Activated CD4-positive, alpha-beta T cell treated with anti-CD3 and anti-CD28 coated beads, Interleukin-2, amount 50 U/mL, for 1 hour (primary cell): ENCODE results near the gene TRIM22.
"Not testable (repeated sequence)": the region's sequence is repeated elsewhere in the genome, so short reads cannot be mapped to it uniquely, and the experiment has no call there.

Experiments used
- DNase-seq: peaks from one replicate; pipeline ENCODE4 v3.0.0-alpha.2; 2020

The TRIM22 gene

GRCh38 chr11:5689551-5689983 lies at the start of gene TRIM22:
Gene TRIM22, plus strand, starts transcription at chr11:5689790. Its CDS starts 6,443 bp downstream, at chr11:5696233.
- peak; percentile 24 for DNase-seq

- DNase-seq = no peak
Observed at GRCh38 chr11:5639953-5640352, 49.6 kb upstream of the TRIM22 start.

GRCh38 chr11:5643585-5643984 lies 46.0 kb upstream of the TRIM22 start:
- no peak for DNase-seq

- no peak for DNase-seq
Observed at GRCh38 chr11:5646139-5646538, 43.5 kb upstream of the TRIM22 start.

- DNase-seq = no peak
Observed at GRCh38 chr11:5655474-5655873, 34.1 kb upstream of the TRIM22 start.

- not testable (repeated sequence) for DNase-seq
Observed at GRCh38 chr11:5656956-5657355, 32.6 kb upstream of the TRIM22 start.

- DNase-seq = no peak
Observed at GRCh38 chr11:5658318-5658717, 31.3 kb upstream of the TRIM22 start.

- DNase-seq = no peak
Observed at GRCh38 chr11:5663511-5663910, 26.1 kb upstream of the TRIM22 start.

- DNase-seq = no peak
Observed at GRCh38 chr11:5665051-5665570, 24.5 kb upstream of the TRIM22 start.

GRCh38 chr11:5665746-5666401 lies 23.7 kb upstream of the TRIM22 start:
- no peak for DNase-seq

GRCh38 chr11:5666402-5666793 lies 23.2 kb upstream of the TRIM22 start:
- no peak for DNase-seq

- DNase-seq = no peak
Observed at GRCh38 chr11:5671831-5672230, 17.8 kb upstream of the TRIM22 start.

- no peak for DNase-seq
Observed at GRCh38 chr11:5674391-5674790, 15.2 kb upstream of the TRIM22 start.

GRCh38 chr11:5679811-5680210 lies 9.8 kb upstream of the TRIM22 start:
- no peak for DNase-seq

- DNase-seq = not testable (repeated sequence)
Observed at GRCh38 chr11:5682890-5683441, 6.6 kb upstream of the TRIM22 start.

GRCh38 chr11:5683620-5684019 lies 6.0 kb upstream of the TRIM22 start:
- peak; percentile 31 for DNase-seq

GRCh38 chr11:5684036-5684645 lies 5.4 kb upstream of the TRIM22 start:
- DNase-seq = no peak

GRCh38 chr11:5684646-5685362 lies 4.8 kb upstream of the TRIM22 start, which contains the start of gene TRIM5:
Gene TRIM5, minus strand, starts transcription at chr11:5685074. Its CDS starts 4,897 bp downstream, at chr11:5680177.
- peak; percentile 67 for DNase-seq

- DNase-seq = no peak
Observed at GRCh38 chr11:5686426-5686825, 3.2 kb upstream of the TRIM22 start.

GRCh38 chr11:5688482-5688881 lies 1.1 kb upstream of the TRIM22 start:
- DNase-seq = no peak

GRCh38 chr11:5690216-5690615 lies 626 bp downstream of the TRIM22 start:
- no peak for DNase-seq

- DNase-seq = no peak
Observed at GRCh38 chr11:5690736-5691135, 1.1 kb downstream of the TRIM22 start.

GRCh38 chr11:5691238-5691963 lies 1.8 kb downstream of the TRIM22 start:
- DNase-seq = not testable (repeated sequence)
